ENCODE data around the gene SAMD11.
A peak's percentile ranks its signal among the peaks of the same experiment; 100 is the strongest.
"Not testable (repeated sequence)": the region's sequence is repeated elsewhere in the genome, so short reads cannot be mapped to it uniquely, and the experiment has no call there.

Gene SAMD11

GRCh38 chr1:890234-890633 is 33.5 kb upstream of the SAMD11 start:
- H3K4me3 ChIP-seq (ENCODE audit: extremely low read depth, insufficient read depth, low read length, poor library complexity, severe bottlenecking); H3K36me3 ChIP-seq (ENCODE audit: control insufficient read depth, insufficient read depth, low read length); H3K27ac ChIP-seq (ENCODE audit: low read depth, low read length, severe bottlenecking); H3K4me1 ChIP-seq (ENCODE audit: control insufficient read depth, insufficient read depth, low read length, poor library complexity, severe bottlenecking); H3K9me3 ChIP-seq (ENCODE audit: control insufficient read depth, low read length): not testable (repeated sequence)
- 76 to 97% methylated on average over 5 of the region's 9 CpGs for WGBS, 2 experiments (ENCODE audit: insufficient coverage in 2 of 2)

DNA sequence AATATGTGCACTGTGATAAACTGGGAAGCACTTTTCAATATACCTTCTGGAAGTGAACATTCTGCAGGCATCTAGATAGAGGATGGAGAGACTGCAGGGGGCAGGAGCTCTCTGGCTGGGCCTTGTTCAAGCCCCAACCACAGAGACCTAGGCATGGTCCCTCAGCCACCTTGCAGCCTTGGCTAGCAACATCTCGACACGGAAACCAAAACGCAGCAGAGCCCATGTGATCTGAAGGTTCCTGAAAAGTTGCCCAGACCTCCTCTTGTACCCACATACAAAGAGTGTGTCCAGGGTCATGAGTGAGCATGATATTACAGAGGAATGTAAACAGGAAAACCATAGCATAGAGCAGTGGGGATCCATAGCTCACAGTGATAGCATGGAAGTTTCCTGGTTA is 33.1 kb upstream of the SAMD11 start:
- Histone ChIP-seq H3K27ac (ENCODE audit: low read depth, low read length, severe bottlenecking) (no peak overlapping the region), H3K36me3 (ENCODE audit: control insufficient read depth, insufficient read depth, low read length) (no peaks in the 10 kb centered on the region), H3K4me1 (ENCODE audit: control insufficient read depth, insufficient read depth, low read length, poor library complexity, severe bottlenecking) (no peaks in the 10 kb centered on the region), H3K4me3 (ENCODE audit: extremely low read depth, insufficient read depth, low read length, poor library complexity, severe bottlenecking) (no peak overlapping the region), H3K9me3 (ENCODE audit: control insufficient read depth, low read length) (no peaks in the 10 kb centered on the region)
- WGBS, 2 experiments (ENCODE audit: insufficient coverage in 2 of 2), result 89% methylated on average over 3 of the region's 3 CpGs; no CpG with 5 or more reads in 1 of the 2 experiments

DNA sequence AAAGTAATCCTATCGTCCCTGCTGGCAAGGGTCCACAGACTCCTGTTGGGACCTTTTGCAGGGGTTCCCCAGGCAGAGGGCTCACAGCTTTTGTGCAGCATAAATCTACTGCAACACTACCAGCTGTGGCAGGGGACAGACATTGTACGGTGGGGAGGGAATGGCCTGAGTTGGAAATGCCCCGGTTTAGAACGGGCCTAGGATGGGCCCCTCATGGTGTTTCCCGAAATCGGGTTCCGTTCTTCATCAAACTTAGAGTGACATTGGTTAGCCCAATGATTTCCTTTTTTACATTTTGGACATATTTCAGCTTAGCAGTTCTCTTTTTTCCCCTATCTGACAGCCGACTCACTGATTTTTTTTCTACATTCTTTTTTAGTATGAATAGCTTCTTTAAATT is 26.5 kb upstream of the SAMD11 start:
- Histone ChIP-seq H3K4me1 (ENCODE audit: control insufficient read depth, insufficient read depth, low read length, poor library complexity, severe bottlenecking) (no peaks in the 10 kb centered on the region), H3K36me3 (ENCODE audit: control insufficient read depth, insufficient read depth, low read length) (no peaks in the 10 kb centered on the region), H3K4me3 (ENCODE audit: extremely low read depth, insufficient read depth, low read length, poor library complexity, severe bottlenecking) (no peak overlapping the region), H3K9me3 (ENCODE audit: control insufficient read depth, low read length) (no peaks in the 10 kb centered on the region), H3K27ac (ENCODE audit: low read depth, low read length, severe bottlenecking) (no peak overlapping the region)
- 85 to 92% methylated on average over 6 of the region's 8 CpGs for WGBS, 2 experiments (ENCODE audit: insufficient coverage in 2 of 2)

DNA sequence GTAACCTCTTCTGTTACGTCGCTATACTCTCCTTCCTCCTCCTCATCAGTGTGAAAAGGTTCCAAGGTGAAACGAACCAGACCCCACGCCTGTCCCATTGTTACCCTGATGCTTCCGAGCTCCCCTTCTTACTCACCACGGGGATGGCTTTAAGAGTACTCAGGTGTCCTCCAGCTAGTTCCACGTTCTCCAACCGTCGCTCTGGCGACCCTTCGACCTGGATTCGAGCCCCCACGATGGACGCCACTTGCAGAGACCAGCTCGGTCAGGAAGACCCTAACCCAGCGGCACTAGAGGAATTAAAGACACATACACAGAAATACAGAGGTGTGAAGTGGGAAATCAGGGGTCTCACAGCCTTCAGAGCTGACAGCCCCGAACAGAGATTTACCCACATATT is 25.8 kb upstream of the SAMD11 start:
- not testable (repeated sequence) for H3K4me3 ChIP-seq (ENCODE audit: extremely low read depth, insufficient read depth, low read length, poor library complexity, severe bottlenecking); H3K9me3 ChIP-seq (ENCODE audit: control insufficient read depth, low read length); H3K4me1 ChIP-seq (ENCODE audit: control insufficient read depth, insufficient read depth, low read length, poor library complexity, severe bottlenecking); H3K36me3 ChIP-seq (ENCODE audit: control insufficient read depth, insufficient read depth, low read length); H3K27ac ChIP-seq (ENCODE audit: low read depth, low read length, severe bottlenecking)
- 72 to 74% methylated on average over 13 to 14 of the region's 17 CpGs for WGBS, 2 experiments (ENCODE audit: insufficient coverage in 2 of 2)

GRCh38 chr1:899636-900317 is 23.9 kb upstream of the SAMD11 start:
- H3K36me3 ChIP-seq (ENCODE audit: control insufficient read depth, insufficient read depth, low read length), result no peaks in the 10 kb centered on the region
- no peaks in the 10 kb centered on the region for H3K4me1 ChIP-seq (ENCODE audit: control insufficient read depth, insufficient read depth, low read length, poor library complexity, severe bottlenecking)
- H3K9me3 ChIP-seq (ENCODE audit: control insufficient read depth, low read length), result no peaks in the 10 kb centered on the region
- no peak overlapping the region for H3K27ac ChIP-seq (ENCODE audit: low read depth, low read length, severe bottlenecking)
- no peak overlapping the region for H3K4me3 ChIP-seq (ENCODE audit: extremely low read depth, insufficient read depth, low read length, poor library complexity, severe bottlenecking)
- 82 to 87% methylated on average over 5 to 7 of the region's 8 CpGs for WGBS, 2 experiments (ENCODE audit: insufficient coverage in 2 of 2)

- Histone ChIP-seq H3K4me3 (ENCODE audit: extremely low read depth, insufficient read depth, low read length, poor library complexity, severe bottlenecking) (no peak overlapping the region), H3K27ac (ENCODE audit: low read depth, low read length, severe bottlenecking) (no peak overlapping the region), H3K4me1 (ENCODE audit: control insufficient read depth, insufficient read depth, low read length, poor library complexity, severe bottlenecking) (no peaks in the 10 kb centered on the region), H3K9me3 (ENCODE audit: control insufficient read depth, low read length) (no peaks in the 10 kb centered on the region), H3K36me3 (ENCODE audit: control insufficient read depth, insufficient read depth, low read length) (no peaks in the 10 kb centered on the region)
- WGBS, 2 experiments (ENCODE audit: insufficient coverage in 2 of 2), result 84 to 85% methylated on average over 15 to 17 of the region's 18 CpGs
Measured at GRCh38 chr1:901108-901859, 22.4 kb upstream of the SAMD11 start.

- no peaks in the 10 kb centered on the region for H3K9me3 ChIP-seq (ENCODE audit: control insufficient read depth, low read length)
- H3K27ac ChIP-seq (ENCODE audit: low read depth, low read length, severe bottlenecking), result no peak overlapping the region
- no peak overlapping the region for H3K4me3 ChIP-seq (ENCODE audit: extremely low read depth, insufficient read depth, low read length, poor library complexity, severe bottlenecking)
- 96% methylated on average over 18 to 21 of the region's 21 CpGs for WGBS, 2 experiments (ENCODE audit: insufficient coverage in 2 of 2)
- no peaks in the 10 kb centered on the region for H3K4me1 ChIP-seq (ENCODE audit: control insufficient read depth, insufficient read depth, low read length, poor library complexity, severe bottlenecking)
- H3K36me3 ChIP-seq (ENCODE audit: control insufficient read depth, insufficient read depth, low read length), result no peaks in the 10 kb centered on the region
Measured at GRCh38 chr1:902802-903201, 20.9 kb upstream of the SAMD11 start.

DNA sequence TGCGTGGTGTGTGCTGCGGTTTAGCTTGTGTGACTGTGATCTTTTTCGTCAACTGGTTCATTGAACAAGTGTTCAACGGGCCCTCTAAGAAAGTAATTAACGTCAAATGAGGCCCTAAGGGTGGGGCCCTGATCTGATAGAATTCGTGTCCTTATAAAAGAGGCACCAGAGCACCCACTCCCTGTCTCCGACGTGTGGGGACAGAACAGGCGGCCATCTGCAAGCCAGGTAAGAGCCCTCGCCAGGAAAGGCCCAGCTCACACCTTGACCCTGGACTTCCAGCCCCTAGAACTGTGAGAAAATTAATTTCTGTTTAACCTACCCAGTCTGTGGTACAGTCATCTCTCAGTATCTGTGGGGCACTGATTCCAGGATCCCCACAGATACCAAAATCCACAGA is 20.4 kb upstream of the SAMD11 start:
- no peaks in the 10 kb centered on the region for H3K36me3 ChIP-seq (ENCODE audit: control insufficient read depth, insufficient read depth, low read length)
- no peak overlapping the region for H3K27ac ChIP-seq (ENCODE audit: low read depth, low read length, severe bottlenecking)
- 94 to 97% methylated on average over 9 to 10 of the region's 10 CpGs for WGBS, 2 experiments (ENCODE audit: insufficient coverage in 2 of 2)
- H3K4me3 ChIP-seq (ENCODE audit: extremely low read depth, insufficient read depth, low read length, poor library complexity, severe bottlenecking), result no peak overlapping the region
- H3K9me3 ChIP-seq (ENCODE audit: control insufficient read depth, low read length), result no peaks in the 10 kb centered on the region
- no peaks in the 10 kb centered on the region for H3K4me1 ChIP-seq (ENCODE audit: control insufficient read depth, insufficient read depth, low read length, poor library complexity, severe bottlenecking)

- no peaks in the 10 kb centered on the region for H3K36me3 ChIP-seq (ENCODE audit: control insufficient read depth, insufficient read depth, low read length)
- no peaks in the 10 kb centered on the region for H3K4me1 ChIP-seq (ENCODE audit: control insufficient read depth, insufficient read depth, low read length, poor library complexity, severe bottlenecking)
- 81 to 85% methylated on average over 10 to 13 of the region's 21 CpGs for WGBS, 2 experiments (ENCODE audit: insufficient coverage in 2 of 2)
- H3K4me3 ChIP-seq (ENCODE audit: extremely low read depth, insufficient read depth, low read length, poor library complexity, severe bottlenecking), result peak overlapping the region; percentile 44
- H3K9me3 ChIP-seq (ENCODE audit: control insufficient read depth, low read length), result no peaks in the 10 kb centered on the region
- H3K27ac ChIP-seq (ENCODE audit: low read depth, low read length, severe bottlenecking), result no peak overlapping the region
Measured at GRCh38 chr1:903721-904271, 19.9 kb upstream of the SAMD11 start.

DNA sequence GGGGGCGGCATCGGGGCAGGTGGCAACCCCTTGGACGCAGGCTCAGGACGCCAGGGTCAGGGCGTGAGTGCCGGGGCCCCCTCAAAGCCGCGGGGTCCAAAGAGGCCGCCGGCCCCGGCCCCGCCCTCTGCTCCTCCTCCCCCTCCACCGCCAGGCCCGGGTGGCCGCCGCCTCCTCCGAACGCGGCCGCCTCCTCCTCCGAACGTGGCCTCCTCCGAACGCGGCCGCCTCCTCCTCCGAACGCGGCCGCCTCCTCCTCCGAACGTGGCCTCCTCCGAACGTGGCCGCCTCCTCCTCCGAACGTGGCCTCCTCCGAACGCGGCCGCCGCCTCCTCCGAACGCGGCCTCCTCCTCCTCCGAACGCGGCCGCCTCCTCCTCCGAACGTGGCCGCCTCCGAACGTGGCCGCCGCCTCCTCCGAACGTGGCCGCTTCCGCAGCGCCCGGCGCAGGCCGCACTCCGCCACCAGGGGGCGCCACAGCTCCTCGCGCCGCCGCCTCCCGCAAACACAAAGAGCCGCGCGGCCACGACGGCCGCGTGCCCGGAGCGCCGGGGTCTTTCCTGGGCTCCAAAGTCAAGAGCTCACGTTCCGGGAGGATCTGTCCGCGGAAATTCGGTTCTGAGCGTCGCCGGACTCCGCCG is 19.3 kb upstream of the SAMD11 start:
- H3K36me3 ChIP-seq (ENCODE audit: control insufficient read depth, insufficient read depth, low read length), result no peaks in the 10 kb centered on the region
- WGBS, 2 experiments (ENCODE audit: insufficient coverage in 2 of 2), result 1% methylated on average over 29 to 60 of the region's 91 CpGs
- H3K27ac ChIP-seq (ENCODE audit: low read depth, low read length, severe bottlenecking), result no peak overlapping the region
- no peaks in the 10 kb centered on the region for H3K9me3 ChIP-seq (ENCODE audit: control insufficient read depth, low read length)
- H3K4me3 ChIP-seq (ENCODE audit: extremely low read depth, insufficient read depth, low read length, poor library complexity, severe bottlenecking), result peak overlapping the region; percentile 44
- H3K4me1 ChIP-seq (ENCODE audit: control insufficient read depth, insufficient read depth, low read length, poor library complexity, severe bottlenecking), result no peaks in the 10 kb centered on the region
